K562 (cell line): ENCODE data around the gene LRCOL1.

ENCODE experiments used
- ARID2 ChIP-seq: fragments of 450-650 bp; IDR thresholded peaks from 2 replicates; pipeline ENCODE4 v1.6.1; 2017; ENCODE audit warnings: antibody characterized with exemption, mild to moderate bottlenecking
- ARID4B ChIP-seq: sonication (generic); formaldehyde crosslinking; IDR thresholded peaks from 2 replicates; pipeline ENCODE4 v1.8.0; 2022; ENCODE audit warnings: mild to moderate bottlenecking, missing genetic modification reagents
- CTCF ChIP-seq, 3 experiments: IDR thresholded peaks in 2 of 3; conservative IDR thresholded peaks in 1 of 3; 2 replicates each; pipeline ENCODE4 v1.5.1; 2011 to 2012; ENCODE audit warnings: low read length in 3 of 3, mild to moderate bottlenecking in 3 of 3, control low read depth in 2 of 3, improper control_type of control experiment in 1 of 3, inconsistent platforms in 1 of 3, low read depth in 1 of 3, mixed read lengths in 1 of 3, moderate library complexity in 1 of 3; ENCODE audit not compliant: insufficient read depth in 2 of 3
- NBN ChIP-seq: fragments of 450-650 bp; IDR thresholded peaks from 2 replicates; pipeline ENCODE4 v1.6.1; 2016; ENCODE audit warnings: low read depth, mild to moderate bottlenecking
- POLR2A ChIP-seq: fragments of 450-650 bp; conservative IDR thresholded peaks from 2 replicates; pipeline ENCODE4 v1.6.1; 2016
- POLR3A ChIP-seq: IDR thresholded peaks from 2 replicates; pipeline ENCODE4 v1.6.1; 2011; ENCODE audit warnings: borderline replicate concordance, mild to moderate bottlenecking, moderate library complexity; ENCODE audit not compliant: insufficient read length, insufficient read depth; ENCODE audit errors: extremely low read depth
- SAFB2 ChIP-seq: fragments of 200-400 bp; formaldehyde crosslinking; IDR thresholded peaks from 2 replicates; pipeline ENCODE4 v1.6.1; 2018; ENCODE audit warnings: borderline replicate concordance, low read length, low read depth, moderate library complexity; ENCODE audit not compliant: severe bottlenecking
- ZBTB1 ChIP-seq: sonication (generic); formaldehyde crosslinking; IDR thresholded peaks from 2 replicates; pipeline ENCODE4 v1.8.1; 2023; ENCODE audit warnings: missing genetic modification reagents, low read depth, mild to moderate bottlenecking, borderline replicate concordance
- ZNF785 ChIP-seq: fragments of 250-450 bp; sonication (Bioruptor Pico); IDR thresholded peaks from 2 replicates; pipeline ENCODE4 v1.4.0; 2020; ENCODE audit warnings: mild to moderate bottlenecking

- no peak for TF ChIP-seq ZNF785
- TF ChIP-seq POLR2A: no peak
- TF ChIP-seq NBN: no peak
- no peak for TF ChIP-seq ARID4B
- no peak for TF ChIP-seq POLR3A
- no peak for TF ChIP-seq ARID2
- TF ChIP-seq CTCF (IDR thresholded peaks at IDR 0.05 in 2 of 3, conservative IDR thresholded peaks at IDR 0.05 in 1 of 3; ENCODE audit: insufficient read depth in 2 of 3, low read depth in 1 of 3, low read length in 3 of 3): no peak
- TF ChIP-seq ZBTB1: no peak
- no peak for TF ChIP-seq SAFB2
Measured at GRCh38 chr12:132556216-132556615, 54.2 kb downstream of the LRCOL1 start.
